Measurements from ENCODE around the gene MYLK4. TPM values are rescaled to one million over a fixed set of nuclear protein-coding genes. Genes with fewer than 3 reads are reported as not detected.

Gene MYLK4
- total and polyA plus RNA-seq, 4 donors: 0.07 to 0.65 (median 0.39) TPM

DNA sequence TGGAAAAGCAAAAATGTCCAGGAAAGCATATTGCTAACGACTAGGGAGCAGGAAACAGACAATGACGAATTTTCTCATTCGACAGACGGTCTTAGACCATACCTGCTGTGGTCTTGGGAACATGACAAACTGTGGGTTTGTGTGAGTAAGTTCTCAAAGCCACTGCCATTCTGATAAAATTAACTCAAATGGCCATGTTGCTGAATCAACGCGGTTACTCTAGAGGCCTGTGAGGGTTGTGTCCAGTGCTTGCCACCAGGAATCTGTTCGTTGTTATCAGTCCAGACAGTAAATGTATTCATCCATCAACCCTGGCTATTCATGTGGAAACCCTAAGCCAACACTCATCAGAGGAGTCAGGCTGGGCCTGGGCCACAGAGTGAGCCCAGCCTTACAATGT lies 124.3 kb downstream of the MYLK4 start (continued):
- TF ChIP-seq, protein P1, sequence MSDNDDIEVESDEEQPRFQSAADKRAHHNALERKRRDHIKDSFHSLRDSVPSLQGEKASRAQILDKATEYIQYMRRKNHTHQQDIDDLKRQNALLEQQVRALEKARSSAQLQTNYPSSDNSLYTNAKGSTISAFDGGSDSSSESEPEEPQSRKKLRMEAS (IDR thresholded peaks at IDR 0.05): no peak

DNA sequence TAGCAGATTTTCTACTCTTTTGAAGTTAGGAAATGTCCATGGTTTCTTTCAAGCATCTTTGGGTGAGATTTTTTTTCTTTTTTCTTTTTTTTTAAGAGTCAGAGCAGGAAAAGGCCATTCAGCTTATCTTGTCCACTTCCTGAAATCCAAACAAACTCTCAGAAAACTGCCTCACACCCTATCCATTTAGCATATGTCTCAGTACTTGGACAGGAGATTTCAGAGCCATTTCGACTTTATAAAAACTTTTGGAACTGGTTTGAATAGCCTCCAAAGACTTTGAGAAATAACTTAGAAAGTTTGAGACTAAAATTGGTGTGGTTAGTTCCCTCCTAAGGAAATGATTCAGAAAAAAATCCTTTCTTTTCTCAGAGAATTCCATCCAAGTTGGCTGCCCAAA lies 125.1 kb downstream of the MYLK4 start:
- H3K9me3 ChIP-seq (ENCODE audit: control insufficient read depth in 4 of 4, low read length in 3 of 4): no peaks in the 10 kb centered on the region
- no peaks in the 10 kb centered on the region for H3K36me3 ChIP-seq (ENCODE audit: control insufficient read depth in 4 of 4, insufficient read depth in 3 of 4, low read depth in 1 of 4, low read length in 3 of 4)
- no peak for DNase-seq (ENCODE audit: low spot score)
- H3K4me3 ChIP-seq (ENCODE audit: low read depth in 1 of 3, low read length in 3 of 3): no peak overlapping the region
- no peak overlapping the region for H3K9ac ChIP-seq (ENCODE audit: low read depth in 1 of 2, low read length in 2 of 2)
- WGBS: 43% methylated on average over 1 of the region's 1 CpG
- peak overlapping the region in 1 of 2 donors; percentile 29 for H3K27ac ChIP-seq (ENCODE audit: low read depth in 1 of 2, low read length in 2 of 2)
- H3K4me1 ChIP-seq (ENCODE audit: control insufficient read depth in 4 of 4, insufficient read depth in 4 of 4, low read length in 3 of 4): no peaks in the 10 kb centered on the region
- H3K27me3 ChIP-seq (ENCODE audit: control insufficient read depth in 4 of 4, insufficient read depth in 4 of 4, low read length in 3 of 4): peaks cover 0 to 2% (median 0%) of the 10 kb centered on the region in 4 donors
- TF ChIP-seq, protein P1 (IDR thresholded peaks at IDR 0.05): no peak
- TF ChIP-seq, protein P2, sequence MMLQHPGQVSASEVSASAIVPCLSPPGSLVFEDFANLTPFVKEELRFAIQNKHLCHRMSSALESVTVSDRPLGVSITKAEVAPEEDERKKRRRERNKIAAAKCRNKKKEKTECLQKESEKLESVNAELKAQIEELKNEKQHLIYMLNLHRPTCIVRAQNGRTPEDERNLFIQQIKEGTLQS (IDR thresholded peaks at IDR 0.05): no peak
- TF ChIP-seq SP1 (IDR thresholded peaks at IDR 0.05) (no peak), NR2F2 (IDR thresholded peaks at IDR 0.05) (no peak), JUND (IDR thresholded peaks at IDR 0.05) (no peak), HNF4A (conservative IDR thresholded peaks at IDR 0.05) (no peak), YY1 (IDR thresholded peaks at IDR 0.05) (no peak), RXRA (IDR thresholded peaks at IDR 0.05) (no peak), EGR1 (IDR thresholded peaks at IDR 0.05; ENCODE audit: low read depth in 2 of 2) (no peak), TAF1 (conservative IDR thresholded peaks at IDR 0.05) (no peak), HNF4G (IDR thresholded peaks at IDR 0.05) (no peak)
- TF ChIP-seq, protein P3, sequence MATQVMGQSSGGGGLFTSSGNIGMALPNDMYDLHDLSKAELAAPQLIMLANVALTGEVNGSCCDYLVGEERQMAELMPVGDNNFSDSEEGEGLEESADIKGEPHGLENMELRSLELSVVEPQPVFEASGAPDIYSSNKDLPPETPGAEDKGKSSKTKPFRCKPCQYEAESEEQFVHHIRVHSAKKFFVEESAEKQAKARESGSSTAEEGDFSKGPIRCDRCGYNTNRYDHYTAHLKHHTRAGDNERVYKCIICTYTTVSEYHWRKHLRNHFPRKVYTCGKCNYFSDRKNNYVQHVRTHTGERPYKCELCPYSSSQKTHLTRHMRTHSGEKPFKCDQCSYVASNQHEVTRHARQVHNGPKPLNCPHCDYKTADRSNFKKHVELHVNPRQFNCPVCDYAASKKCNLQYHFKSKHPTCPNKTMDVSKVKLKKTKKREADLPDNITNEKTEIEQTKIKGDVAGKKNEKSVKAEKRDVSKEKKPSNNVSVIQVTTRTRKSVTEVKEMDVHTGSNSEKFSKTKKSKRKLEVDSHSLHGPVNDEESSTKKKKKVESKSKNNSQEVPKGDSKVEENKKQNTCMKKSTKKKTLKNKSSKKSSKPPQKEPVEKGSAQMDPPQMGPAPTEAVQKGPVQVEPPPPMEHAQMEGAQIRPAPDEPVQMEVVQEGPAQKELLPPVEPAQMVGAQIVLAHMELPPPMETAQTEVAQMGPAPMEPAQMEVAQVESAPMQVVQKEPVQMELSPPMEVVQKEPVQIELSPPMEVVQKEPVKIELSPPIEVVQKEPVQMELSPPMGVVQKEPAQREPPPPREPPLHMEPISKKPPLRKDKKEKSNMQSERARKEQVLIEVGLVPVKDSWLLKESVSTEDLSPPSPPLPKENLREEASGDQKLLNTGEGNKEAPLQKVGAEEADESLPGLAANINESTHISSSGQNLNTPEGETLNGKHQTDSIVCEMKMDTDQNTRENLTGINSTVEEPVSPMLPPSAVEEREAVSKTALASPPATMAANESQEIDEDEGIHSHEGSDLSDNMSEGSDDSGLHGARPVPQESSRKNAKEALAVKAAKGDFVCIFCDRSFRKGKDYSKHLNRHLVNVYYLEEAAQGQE (IDR thresholded peaks at IDR 0.05): no peak
- TF ChIP-seq, protein P4, sequence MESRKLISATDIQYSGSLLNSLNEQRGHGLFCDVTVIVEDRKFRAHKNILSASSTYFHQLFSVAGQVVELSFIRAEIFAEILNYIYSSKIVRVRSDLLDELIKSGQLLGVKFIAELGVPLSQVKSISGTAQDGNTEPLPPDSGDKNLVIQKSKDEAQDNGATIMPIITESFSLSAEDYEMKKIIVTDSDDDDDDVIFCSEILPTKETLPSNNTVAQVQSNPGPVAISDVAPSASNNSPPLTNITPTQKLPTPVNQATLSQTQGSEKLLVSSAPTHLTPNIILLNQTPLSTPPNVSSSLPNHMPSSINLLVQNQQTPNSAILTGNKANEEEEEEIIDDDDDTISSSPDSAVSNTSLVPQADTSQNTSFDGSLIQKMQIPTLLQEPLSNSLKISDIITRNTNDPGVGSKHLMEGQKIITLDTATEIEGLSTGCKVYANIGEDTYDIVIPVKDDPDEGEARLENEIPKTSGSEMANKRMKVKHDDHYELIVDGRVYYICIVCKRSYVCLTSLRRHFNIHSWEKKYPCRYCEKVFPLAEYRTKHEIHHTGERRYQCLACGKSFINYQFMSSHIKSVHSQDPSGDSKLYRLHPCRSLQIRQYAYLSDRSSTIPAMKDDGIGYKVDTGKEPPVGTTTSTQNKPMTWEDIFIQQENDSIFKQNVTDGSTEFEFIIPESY (IDR thresholded peaks at IDR 0.05): no peak

DNA sequence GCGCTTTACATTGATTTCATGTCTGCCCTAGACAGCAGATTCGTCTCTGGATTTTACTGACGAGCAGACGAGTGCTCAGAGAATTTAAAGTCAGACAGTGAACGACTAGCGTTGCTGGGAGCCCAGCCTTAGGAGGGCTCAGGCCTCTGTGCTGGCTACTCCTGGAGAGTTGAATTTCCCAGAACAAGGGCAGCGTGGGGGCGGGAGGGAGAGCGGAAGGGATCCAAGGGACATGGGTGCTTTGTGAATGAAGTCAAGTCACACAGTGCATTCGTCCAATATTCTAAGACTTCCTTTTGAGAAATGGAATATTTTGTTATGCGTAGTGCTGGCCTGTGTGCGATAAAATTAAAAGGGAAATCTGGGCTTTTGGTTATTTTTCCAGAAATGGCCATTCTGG lies 126.5 kb downstream of the MYLK4 start:
- Histone ChIP-seq H3K4me3 (ENCODE audit: low read depth in 1 of 3, low read length in 3 of 3) (no peak overlapping the region), H3K4me1 (ENCODE audit: control insufficient read depth in 4 of 4, insufficient read depth in 4 of 4, low read length in 3 of 4) (no peaks in the 10 kb centered on the region), H3K9ac (ENCODE audit: low read depth in 1 of 2, low read length in 2 of 2) (no peak overlapping the region), H3K27me3 (ENCODE audit: control insufficient read depth in 4 of 4, insufficient read depth in 4 of 4, low read length in 3 of 4) (peaks cover 0 to 4% (median 1%) of the 10 kb centered on the region in 4 donors), H3K27ac (ENCODE audit: low read depth in 1 of 2, low read length in 2 of 2) (no peak overlapping the region), H3K36me3 (ENCODE audit: control insufficient read depth in 4 of 4, insufficient read depth in 3 of 4, low read depth in 1 of 4, low read length in 3 of 4) (no peaks in the 10 kb centered on the region), H3K9me3 (ENCODE audit: control insufficient read depth in 4 of 4, low read length in 3 of 4) (no peaks in the 10 kb centered on the region)
- no peak for DNase-seq (ENCODE audit: low spot score)
- TF ChIP-seq TAF1 (conservative IDR thresholded peaks at IDR 0.05) (no peak), EGR1 (IDR thresholded peaks at IDR 0.05; ENCODE audit: low read depth in 2 of 2) (no peak), SP1 (IDR thresholded peaks at IDR 0.05) (no peak), RAD21 (IDR thresholded peaks at IDR 0.05) (no peak)
- TF ChIP-seq, protein P3 (IDR thresholded peaks at IDR 0.05): no peak
- WGBS: 91% methylated on average over 12 of the region's 12 CpGs
